Body of pancreas (tissue), 4 donors: Measurements from ENCODE around the gene TUBGCP2. TPM values are rescaled to one million over a fixed set of nuclear protein-coding genes. Genes with fewer than 3 reads are reported as not detected.

Experiments
- ATAC-seq: fragments of 150-250 bp; one replicate; pipeline ENCODE4 v1.9.1; 2016
- DNase-seq, 4 donors: peaks; one replicate each; pipeline ENCODE4 v3.0.0-alpha.2; 2019
- H3K27ac ChIP-seq, 4 donors: fragments of 200-600 bp; sonication (generic); 1 replicate in 3 of 4; 2 replicates in 1 of 4; pipeline versions ENCODE4 v1.5.1 to v1.6.1; 2016 to 2019; ENCODE audit warnings: mild to moderate bottlenecking in 1 of 4, mixed read lengths in 1 of 4, moderate library complexity in 1 of 4
- H3K27me3 ChIP-seq, 2 donors: fragments of 200-600 bp; sonication (generic); one replicate each; pipeline ENCODE4 v1.6.0; 2016; ENCODE audit warnings: mild to moderate bottlenecking in 1 of 2
- H3K36me3 ChIP-seq, 2 donors: fragments of 200-600 bp; sonication (generic); replicated peaks in 1 of 2; 2 replicates each; pipeline ENCODE4 v1.5.1; 2016; ENCODE audit warnings: low read depth in 2 of 2; ENCODE audit not compliant: insufficient read depth in 1 of 2
- H3K4me1 ChIP-seq: fragments of 200-600 bp; sonication (generic); one replicate; pipeline ENCODE4 v1.6.0; 2016
- H3K4me3 ChIP-seq, 2 donors: fragments of 200-600 bp; sonication (generic); 1 replicate in 1 of 2; 2 replicates in 1 of 2; pipeline ENCODE4 v1.5.1; 2016 to 2019
- H3K9me3 ChIP-seq, 3 donors: fragments of 200-600 bp; sonication (generic); 1 replicate in 2 of 3; 2 replicates in 1 of 3; pipeline ENCODE4 v1.5.1; 2016
- CTCF ChIP-seq, 7 experiments: fragments of 450-650 bp in 4 of 7; fragments of 200-600 bp in 3 of 7; sonication (generic) in 3 of 7; IDR thresholded peaks; one replicate each; pipeline ENCODE4 v1.5.1; 2016 to 2019; ENCODE audit warnings: antibody characterized with exemption in 7 of 7
- POLR2A ChIP-seq, 3 donors: fragments of 450-650 bp; IDR thresholded peaks; one replicate each; pipeline ENCODE4 v1.6.1; 2016; ENCODE audit warnings: antibody characterized with exemption in 3 of 3, mild to moderate bottlenecking in 2 of 3
- WGBS, 2 donors: methylation state at CpG; one replicate each; pipeline ENCODE4 v1.1.5; 2017; 5-methylcytosine and 5-hydroxymethylcytosine counted together
- intact Hi-C: fragments of 100-400 bp; cut with DNase I; formaldehyde crosslinking; loops from one replicate; pipeline ENCODE4 v1.15.1; 2023
- total RNA-seq, 2 donors: library from RNA; depleted of rRNA; stranded (reverse); fragments of >200 nt; gene quantifications; one replicate each; pipeline ENCODE4 v1.1.0, GENCODE V29; 2016

The TUBGCP2 gene
- total RNA-seq, 2 donors from 2014 or later = 32.2 to 36.6 TPM

GRCh38 chr10:133335246-133336117, 26.8 kb upstream of the TUBGCP2 start:
- intact Hi-C loops = no loop called here
- 3% methylated on average over 70 of the region's 75 CpGs; no CpG with 5 or more reads in 1 of the 2 donors for WGBS, 2 donors
- TF ChIP-seq POLR2A (IDR thresholded peaks at IDR 0.05) = no peak
- no peak for TF ChIP-seq CTCF (IDR thresholded peaks at IDR 0.05)
- ATAC-seq = peak; percentile 34
- no peak overlapping the region for H3K4me3 ChIP-seq
- no peak overlapping the region for H3K27ac ChIP-seq
- H3K27me3 ChIP-seq = peaks cover 0 to 28% of the 10 kb centered on the region in 2 donors
- H3K36me3 ChIP-seq = no peaks in the 10 kb centered on the region
- peaks cover 22% of the 10 kb centered on the region for H3K4me1 ChIP-seq
- peak; percentile 55 to 63 (median 60) for DNase-seq
- H3K9me3 ChIP-seq = no peaks in the 10 kb centered on the region

GRCh38 chr10:133334503-133335245, 26.0 kb upstream of the TUBGCP2 start:
- Histone ChIP-seq H3K27me3 (peaks cover 0 to 28% of the 10 kb centered on the region in 2 donors), H3K27ac (no peak overlapping the region), H3K4me1 (peaks cover 27% of the 10 kb centered on the region), H3K9me3 (no peaks in the 10 kb centered on the region), H3K4me3 (no peak overlapping the region), H3K36me3 (no peaks in the 10 kb centered on the region)
- ATAC-seq = peak; percentile 37
- intact Hi-C loops = no loop called here
- DNase-seq = no peak
- no peak for TF ChIP-seq POLR2A (IDR thresholded peaks at IDR 0.05)
- TF ChIP-seq CTCF (IDR thresholded peaks at IDR 0.05) = no peak
- WGBS, 2 donors = 16 to 42% methylated on average over 14 to 47 of the region's 51 CpGs

DNA sequence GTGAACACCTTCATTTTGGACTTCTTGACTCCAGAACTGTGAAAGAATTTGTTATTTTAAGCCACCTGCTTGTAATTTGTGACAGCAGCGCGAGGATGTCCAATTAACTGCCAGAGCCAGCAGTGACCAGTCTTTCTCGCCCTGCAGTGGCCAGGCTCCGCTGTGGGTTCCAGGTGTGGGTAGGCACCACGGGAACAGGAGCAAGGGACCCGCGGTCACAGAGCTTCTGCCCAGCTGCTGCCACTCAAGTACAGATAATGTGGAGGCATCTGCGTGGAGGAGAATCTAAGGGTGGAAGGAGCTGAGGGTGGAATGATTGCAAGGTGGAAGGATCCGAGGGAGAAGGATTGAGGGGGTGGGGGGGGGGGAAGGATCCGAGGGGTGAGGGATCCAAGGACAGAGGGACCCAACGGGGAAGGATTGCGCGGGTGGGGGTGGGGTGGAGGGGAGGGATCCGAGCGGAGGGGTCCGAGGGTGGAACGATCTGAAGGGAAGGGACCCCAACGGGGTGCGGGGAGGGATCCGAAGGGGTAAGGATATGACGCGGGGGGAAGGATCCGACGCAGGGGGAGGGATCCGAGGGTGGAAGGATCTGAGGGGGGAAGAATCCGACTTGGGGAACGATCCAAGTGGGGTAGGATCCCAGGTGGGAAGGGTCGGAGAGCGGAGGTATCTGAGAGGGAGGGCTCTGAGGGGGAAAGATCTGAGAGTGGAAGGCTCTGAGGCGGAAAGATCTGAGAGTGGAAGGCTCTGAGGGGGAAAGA, 24.4 kb upstream of the TUBGCP2 start:
- no peak for TF ChIP-seq POLR2A (IDR thresholded peaks at IDR 0.05)
- no peak for TF ChIP-seq CTCF (IDR thresholded peaks at IDR 0.05)
- Histone ChIP-seq H3K9me3 (no peaks in the 10 kb centered on the region), H3K36me3 (no peaks in the 10 kb centered on the region), H3K4me3 (no peak overlapping the region), H3K27ac (no peak overlapping the region), H3K4me1 (peaks cover 32% of the 10 kb centered on the region), H3K27me3 (peaks cover 0 to 36% of the 10 kb centered on the region in 2 donors)
- WGBS, 2 donors = 64 to 72% methylated on average over 26 to 30 of the region's 30 CpGs
- no peak for DNase-seq
- no peak for ATAC-seq
- intact Hi-C loops = no loop called here

GRCh38 chr10:133329491-133330202, 21.0 kb upstream of the TUBGCP2 start:
- ATAC-seq = peak; percentile 90
- WGBS, 2 donors = 8 to 9% methylated on average over 26 to 37 of the region's 37 CpGs

More at GRCh38 chr10:133329491-133330202, 21.0 kb upstream of the TUBGCP2 start:
- DNase-seq = peak; percentile 86 to 92 (median 88)
- Histone ChIP-seq H3K9me3 (no peaks in the 10 kb centered on the region), H3K4me1 (peaks cover 29% of the 10 kb centered on the region), H3K27me3 (peaks cover 0 to 34% of the 10 kb centered on the region in 2 donors), H3K27ac (no peak overlapping the region), H3K4me3 (no peak overlapping the region), H3K36me3 (no peaks in the 10 kb centered on the region)
- intact Hi-C loops = no loop called here
- TF ChIP-seq POLR2A (IDR thresholded peaks at IDR 0.05) (no peak), CTCF (IDR thresholded peaks at IDR 0.05) (peak; percentile 78 to 93 (median 91))
